GM21786 (cell line): Measurements from ENCODE around the gene CGB2.
"Not testable (repeated sequence)": the region's sequence is repeated elsewhere in the genome, so short reads cannot be mapped to it uniquely, and the experiment has no call there.

Experiments
- ATAC-seq: cut with Tn5 transposase; IDR thresholded peaks from one replicate; pipeline ENCODE4 v1.9.1; 2021; ENCODE audit not compliant: unreplicated experiment

The CGB2 gene

GRCh38 chr19:49064768-49065611 lies 33.3 kb downstream of the CGB2 start, which contains the start of gene NTF4:
NTF4 (minus strand) TSS chr19:49064818; CDS start chr19:49061997, 2,821 bp downstream.
- ATAC-seq, result no peak

DNA sequence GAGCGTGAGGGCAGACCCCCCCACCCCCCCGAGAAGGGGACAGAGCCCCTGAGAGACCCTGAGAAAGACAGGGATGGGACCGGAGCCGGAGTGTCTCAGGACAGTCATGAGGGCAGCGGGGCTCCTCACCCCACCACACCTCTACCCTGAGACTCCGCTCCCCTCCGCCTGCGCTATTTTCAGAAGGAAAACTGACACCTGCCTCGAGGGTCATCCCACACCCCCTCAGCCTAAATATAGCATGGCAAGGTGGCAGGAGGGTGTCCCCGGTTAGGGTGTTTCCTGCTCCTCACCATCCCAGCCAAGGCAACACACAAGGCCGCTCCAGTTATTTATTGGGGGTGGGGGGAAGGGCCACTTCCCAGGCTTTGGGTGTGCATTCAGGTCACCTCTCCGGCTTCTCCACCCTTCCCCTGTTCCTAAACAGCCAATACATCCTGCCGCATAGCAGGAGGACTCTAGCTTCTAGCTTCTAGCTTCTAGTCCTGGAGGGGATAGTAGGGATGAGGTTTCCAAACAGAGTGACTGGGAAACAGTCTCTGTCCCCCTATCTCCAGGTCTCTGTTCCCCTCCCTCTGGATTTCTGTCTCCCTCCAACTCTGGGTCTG lies 34.3 kb downstream of the CGB2 start:
- no peak for ATAC-seq

DNA sequence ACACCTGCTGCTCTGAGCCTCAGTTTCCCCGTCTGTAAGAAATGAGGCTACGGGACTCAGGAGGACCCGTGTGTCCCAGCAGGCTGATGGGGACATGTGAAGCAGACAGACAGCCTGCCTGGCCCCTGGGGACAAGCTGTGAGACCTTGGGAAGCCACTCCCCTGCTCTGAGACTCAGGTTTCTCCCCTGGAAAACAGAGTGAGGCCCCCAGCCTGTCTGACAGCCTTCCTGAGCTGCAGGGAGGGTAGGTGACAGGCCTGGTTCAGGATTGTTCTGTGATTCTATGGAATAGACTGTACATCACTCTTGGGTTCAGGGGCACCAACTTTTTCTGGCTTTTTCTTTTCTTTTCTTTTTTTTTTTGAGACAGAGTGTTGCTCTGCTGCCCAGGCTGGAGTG lies 35.9 kb downstream of the CGB2 start:
- no peak for ATAC-seq

GRCh38 chr19:49069026-49069425 lies 37.3 kb downstream of the CGB2 start:
- no peak for ATAC-seq

DNA sequence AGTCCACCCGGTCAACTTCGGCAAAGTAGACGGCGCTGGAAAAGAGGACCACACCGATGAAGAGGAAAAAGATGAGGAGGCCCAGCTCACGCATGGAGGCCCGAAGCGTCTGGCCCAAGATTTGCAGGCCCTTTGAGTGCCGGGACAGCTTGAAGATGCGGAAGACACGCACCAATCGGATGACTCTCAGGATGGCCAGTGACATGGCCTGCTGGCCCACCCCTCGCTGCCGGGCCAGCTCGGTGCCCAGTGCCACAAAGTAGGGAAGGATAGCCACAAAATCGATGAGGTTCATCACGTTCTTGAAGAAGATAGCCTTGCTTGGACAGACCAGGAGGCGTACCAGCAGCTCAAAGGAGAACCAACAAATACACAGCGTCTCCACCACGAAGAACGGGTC lies 38.7 kb downstream of the CGB2 start:
- no peak for ATAC-seq

- no peak for ATAC-seq
Observed at GRCh38 chr19:49071860-49072547, 40.3 kb downstream of the CGB2 start.

DNA sequence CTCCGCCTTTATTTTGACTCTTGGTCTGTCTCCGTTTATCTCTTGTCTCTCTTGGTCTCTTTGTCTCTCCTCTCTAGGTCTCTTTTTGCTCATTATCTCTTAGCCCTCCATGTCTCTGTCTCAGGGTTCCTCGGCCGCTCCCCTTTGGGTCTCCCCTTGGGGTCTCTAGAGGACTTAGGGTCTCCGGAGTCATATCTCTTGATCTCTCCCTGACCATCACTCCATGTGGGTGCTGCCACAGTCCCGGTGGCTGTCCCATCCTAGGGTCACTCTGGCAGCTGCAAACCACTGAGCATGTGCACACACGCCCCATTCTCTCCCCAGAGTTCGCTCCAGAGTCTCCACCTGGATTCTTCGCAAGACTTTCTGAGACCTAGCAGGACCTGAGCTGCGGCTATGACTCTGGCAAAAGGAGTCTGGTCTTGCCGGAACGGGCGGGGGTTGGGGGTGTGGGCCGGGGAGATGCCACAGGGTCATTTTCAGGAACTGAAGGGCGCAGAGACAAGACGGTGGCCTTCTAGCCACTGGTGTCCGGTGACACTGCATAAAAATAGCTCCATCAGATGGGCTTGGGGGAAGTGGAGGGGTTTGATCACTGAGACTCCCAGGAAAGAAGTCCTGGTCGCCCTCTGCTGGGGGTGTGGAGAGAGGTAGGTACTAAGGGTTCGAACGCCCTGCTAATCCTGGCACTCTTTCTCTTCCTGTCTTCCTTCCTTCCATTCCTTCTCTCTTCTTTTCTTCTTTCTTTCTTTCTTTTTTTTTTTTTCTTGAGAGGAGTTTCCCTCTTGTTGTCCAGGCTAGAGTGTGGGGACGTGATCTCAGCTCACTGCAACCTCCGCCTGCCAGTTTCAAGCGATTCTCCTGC lies 42.1 kb downstream of the CGB2 start:
- ATAC-seq, result no peak

- not testable (repeated sequence) for ATAC-seq
Observed at GRCh38 chr19:49074869-49075268, 43.2 kb downstream of the CGB2 start.

- no peak for ATAC-seq
Observed at GRCh38 chr19:49080392-49080791, 48.7 kb downstream of the CGB2 start.

DNA sequence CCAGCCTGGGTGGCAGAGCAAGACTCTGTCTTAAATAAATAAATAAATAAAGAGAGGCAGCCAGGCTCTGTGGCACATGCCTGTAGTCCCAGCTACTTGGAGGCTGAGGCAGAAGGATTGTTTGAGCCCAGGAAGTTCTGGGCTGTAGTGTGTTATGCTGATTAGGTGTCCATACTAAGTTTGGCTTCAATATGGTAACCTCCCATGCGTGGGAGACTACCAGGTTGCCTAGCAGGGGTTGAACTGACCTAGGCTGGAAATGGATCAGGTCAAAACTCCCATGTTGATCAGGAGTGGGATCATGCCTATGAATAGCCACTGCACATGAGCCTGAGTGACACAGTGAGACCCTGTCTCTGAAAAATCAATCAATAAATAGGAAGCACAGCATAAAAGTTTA lies 49.6 kb downstream of the CGB2 start:
- no peak for ATAC-seq
